ENCODE data around the gene ULK4.
"Not testable (repeated sequence)": the region's sequence is repeated elsewhere in the genome, so short reads cannot be mapped to it uniquely, and the experiment has no call there.

ULK4 gene

DNA sequence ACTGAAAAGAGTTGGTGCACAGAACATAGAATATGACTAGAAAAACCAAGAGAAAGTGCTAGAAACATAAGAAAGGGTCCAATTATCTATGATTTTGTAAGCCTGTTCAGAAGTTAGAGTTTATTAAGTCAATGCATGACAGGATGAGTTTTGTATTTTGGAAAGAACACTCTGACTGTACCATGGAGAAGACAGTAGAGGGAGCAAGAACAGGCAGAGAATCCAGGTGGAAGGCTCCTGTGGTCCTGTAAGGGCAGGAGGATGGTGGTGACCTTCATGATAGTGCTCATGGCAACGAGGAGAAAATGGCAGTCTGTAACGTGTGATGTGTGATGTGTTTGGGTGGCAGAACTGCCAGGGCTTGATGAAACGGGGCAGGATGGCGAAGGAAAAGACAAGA lies 513.5 kb downstream of the ULK4 start:
- DNase-seq (ENCODE audit: low spot score) = no peak
- TF ChIP-seq CTCF (IDR thresholded peaks at IDR 0.05; ENCODE audit: extremely low read depth, missing control alignments) = no peak

- TF ChIP-seq CTCF (IDR thresholded peaks at IDR 0.05; ENCODE audit: extremely low read depth, missing control alignments) = no peak
- no peak for DNase-seq (ENCODE audit: low spot score)
These were observed 514.2 kb downstream of the ULK4 start for GRCh38 chr3:41447701-41448100.

GRCh38 chr3:41446316-41446715 lies 515.6 kb downstream of the ULK4 start:
- DNase-seq (ENCODE audit: low spot score) = not testable (repeated sequence)

DNA sequence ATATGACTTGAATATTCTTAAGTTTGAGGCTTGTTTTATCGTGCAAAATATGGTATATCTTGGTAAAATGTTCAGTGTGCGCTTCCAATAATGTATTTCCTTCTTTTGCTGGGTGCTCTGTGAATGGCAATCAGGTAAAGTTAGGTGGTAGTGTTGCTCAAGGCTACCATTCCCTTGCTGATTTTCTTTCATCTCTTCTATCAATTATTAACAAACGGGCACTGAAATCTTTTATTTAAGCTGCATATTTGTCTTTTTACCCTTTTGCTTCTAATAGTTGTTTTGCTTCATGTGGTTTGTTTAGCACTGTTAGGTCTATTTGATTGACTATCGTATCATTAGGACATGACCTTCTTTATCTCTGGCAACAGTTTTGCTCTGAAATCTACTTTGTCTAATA lies 520.3 kb downstream of the ULK4 start:
- no peak for TF ChIP-seq CTCF (IDR thresholded peaks at IDR 0.05; ENCODE audit: extremely low read depth, missing control alignments)
- no peak for DNase-seq (ENCODE audit: low spot score)

DNA sequence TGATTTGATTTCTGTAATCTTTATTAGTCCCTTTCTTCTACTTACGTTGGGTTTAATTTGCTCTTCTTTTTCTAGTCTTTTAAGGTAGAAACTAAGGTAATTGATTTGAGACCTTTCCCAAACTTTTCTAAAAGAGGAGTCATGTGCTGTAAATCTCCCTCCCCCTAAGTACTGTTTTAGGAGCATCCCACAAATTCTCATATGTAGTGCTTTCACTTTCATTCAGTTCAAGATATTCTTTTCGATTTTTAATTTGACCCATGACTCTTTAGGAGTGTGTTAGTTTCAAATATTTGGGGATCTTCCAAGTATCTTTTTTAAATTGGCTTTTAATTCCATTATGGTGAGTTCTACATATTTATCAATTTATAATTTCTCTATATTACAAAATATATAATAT lies 520.8 kb downstream of the ULK4 start:
- no peak for DNase-seq (ENCODE audit: low spot score)
- TF ChIP-seq CTCF (IDR thresholded peaks at IDR 0.05; ENCODE audit: extremely low read depth, missing control alignments) = no peak

DNA sequence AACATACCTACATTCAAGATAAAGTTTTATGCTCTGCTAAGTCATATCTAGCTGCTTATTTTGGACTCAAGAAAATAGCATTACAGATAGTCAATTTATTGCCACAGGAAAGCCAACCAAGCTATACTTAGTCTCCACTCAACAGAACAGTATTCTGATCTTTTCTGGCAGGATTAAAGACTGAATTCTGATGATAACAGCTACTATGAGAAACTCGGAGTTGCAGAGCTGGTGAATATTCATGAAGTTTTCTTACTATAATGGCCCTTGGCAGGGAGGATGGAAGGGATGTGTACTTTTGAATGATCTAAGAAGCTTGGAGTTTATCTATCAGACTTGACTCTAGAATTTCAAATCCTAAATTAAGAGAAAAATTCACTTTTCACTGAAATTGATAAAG lies 524.9 kb downstream of the ULK4 start:
- no peak for DNase-seq (ENCODE audit: low spot score)
- no peak for TF ChIP-seq CTCF (IDR thresholded peaks at IDR 0.05; ENCODE audit: extremely low read depth, missing control alignments)

GRCh38 chr3:41434781-41435180 lies 527.1 kb downstream of the ULK4 start:
- no peak for DNase-seq (ENCODE audit: low spot score)
- TF ChIP-seq CTCF (IDR thresholded peaks at IDR 0.05; ENCODE audit: extremely low read depth, missing control alignments) = no peak

DNA sequence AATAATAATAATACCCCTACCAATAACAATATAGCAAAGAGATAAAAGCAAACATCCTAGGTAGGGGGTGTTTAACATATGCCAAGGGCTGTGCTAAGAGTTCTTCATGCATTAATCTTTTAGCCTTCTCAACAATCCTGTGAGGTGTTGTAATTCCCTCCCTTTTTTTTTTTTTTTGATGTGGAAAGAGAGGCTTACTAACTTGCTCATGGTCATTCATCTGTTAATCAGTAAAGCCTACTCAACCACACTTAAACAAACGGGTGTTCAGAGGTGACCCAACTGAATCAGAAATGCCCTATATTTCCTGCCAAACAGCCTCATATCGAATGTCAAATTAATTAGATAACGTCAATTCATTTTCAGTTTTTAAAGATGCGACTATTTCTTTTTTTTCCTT lies 530.5 kb downstream of the ULK4 start:
- DNase-seq (ENCODE audit: low spot score) = no peak
- no peak for TF ChIP-seq CTCF (IDR thresholded peaks at IDR 0.05; ENCODE audit: extremely low read depth, missing control alignments)

Data from GM20000 (cell line).